Astrocyte (in vitro differentiated cells and primary cell): ENCODE results near the gene IL9. TPM values are rescaled to one million over a fixed set of nuclear protein-coding genes. Genes with fewer than 3 reads are reported as not detected.
A peak's percentile ranks its signal among the peaks of the same experiment; 100 is the strongest.

Source experiments
- DNase-seq: peaks from one replicate; pipeline ENCODE4 v3.0.0-alpha.2; 2010; ENCODE audit warnings: low read depth
- FAIRE-seq: peaks from 2 replicates; lab custom pipeline; 2011; peaks lifted over from hg19 to GRCh38; lab: Jason Lieb, UNC
- H2AFZ ChIP-seq: 2 replicates; pipeline ENCODE4 v1.6.0; 2012; ENCODE audit warnings: low read depth, low read length, inconsistent platforms
- H3K27ac ChIP-seq: 2 replicates; pipeline ENCODE4 v1.5.1; 2011; ENCODE audit warnings: low read depth, low read length, inconsistent platforms
- H3K27me3 ChIP-seq: 2 replicates; pipeline ENCODE4 v1.6.0; 2011; ENCODE audit warnings: low read length, inconsistent platforms; ENCODE audit not compliant: insufficient read depth
- H3K36me3 ChIP-seq: 2 replicates; pipeline ENCODE4 v1.5.1; 2011; ENCODE audit warnings: low read length, inconsistent platforms; ENCODE audit not compliant: insufficient read depth
- H3K4me1 ChIP-seq: 2 replicates; pipeline ENCODE4 v1.5.1; 2011; ENCODE audit warnings: low read length, inconsistent platforms; ENCODE audit not compliant: insufficient read depth
- H3K4me2 ChIP-seq: 2 replicates; pipeline ENCODE4 v1.6.0; 2012; ENCODE audit warnings: low read length, inconsistent platforms
- H3K4me3 ChIP-seq: 2 replicates; pipeline ENCODE4 v1.5.1; 2011; ENCODE audit warnings: low read depth, mild to moderate bottlenecking, low read length, inconsistent platforms; ENCODE audit not compliant: insufficient read depth
- H3K79me2 ChIP-seq: 2 replicates; pipeline ENCODE4 v1.6.0; 2012; ENCODE audit warnings: mild to moderate bottlenecking, low read length, inconsistent platforms; ENCODE audit not compliant: insufficient read depth
- H3K9ac ChIP-seq: 2 replicates; pipeline ENCODE4 v1.6.0; 2012; ENCODE audit warnings: mild to moderate bottlenecking, low read length, inconsistent platforms
- H3K9me3 ChIP-seq: 2 replicates; pipeline ENCODE4 v1.5.1; 2012; ENCODE audit warnings: low read depth, mild to moderate bottlenecking, low read length, inconsistent platforms; ENCODE audit not compliant: insufficient read depth
- H4K20me1 ChIP-seq: 2 replicates; pipeline ENCODE4 v1.6.0; 2012; ENCODE audit warnings: low read length, inconsistent platforms; ENCODE audit not compliant: insufficient read depth
- H3K27ac Mint-ChIP-seq: one replicate; pipeline ENCODE4 v1.8.0; 2021; ENCODE audit warnings: mild to moderate bottlenecking, mixed read lengths; ENCODE audit not compliant: unreplicated experiment
- H3K27me3 Mint-ChIP-seq: one replicate; pipeline ENCODE4 v1.8.0; 2021; ENCODE audit warnings: low read depth, mixed read lengths; ENCODE audit not compliant: unreplicated experiment
- H3K36me3 Mint-ChIP-seq: one replicate; pipeline ENCODE4 v1.8.0; 2021; ENCODE audit warnings: low read depth, mixed read lengths; ENCODE audit not compliant: unreplicated experiment
- H3K4me1 Mint-ChIP-seq: one replicate; pipeline ENCODE4 v1.8.0; 2021; ENCODE audit warnings: low read depth, mixed read lengths; ENCODE audit not compliant: unreplicated experiment
- H3K4me3 Mint-ChIP-seq: one replicate; pipeline ENCODE4 v1.8.0; 2021; ENCODE audit warnings: mild to moderate bottlenecking, moderate library complexity, mixed read lengths; ENCODE audit not compliant: unreplicated experiment
- H3K9me3 Mint-ChIP-seq: one replicate; pipeline ENCODE4 v1.8.0; 2021; ENCODE audit warnings: mild to moderate bottlenecking, mixed read lengths; ENCODE audit not compliant: unreplicated experiment
- CTCF ChIP-seq: IDR thresholded peaks from 2 replicates; pipeline ENCODE4 v1.5.1; 2011; ENCODE audit warnings: low read depth, mild to moderate bottlenecking, inconsistent platforms, low read length, moderate library complexity; ENCODE audit not compliant: insufficient read depth
- EZH2 ChIP-seq: IDR thresholded peaks from 2 replicates; pipeline ENCODE4 v1.6.1; 2012; ENCODE audit warnings: mild to moderate bottlenecking, low read length, inconsistent platforms; ENCODE audit not compliant: insufficient read depth
- total RNA-seq: library from RNA; stranded (reverse); gene quantifications from 2 replicates; pipeline ENCODE4 v1.2.1, GENCODE V29; 2021

IL9 gene
- total RNA-seq, 1 donor from 2014 or later = not detected

DNA sequence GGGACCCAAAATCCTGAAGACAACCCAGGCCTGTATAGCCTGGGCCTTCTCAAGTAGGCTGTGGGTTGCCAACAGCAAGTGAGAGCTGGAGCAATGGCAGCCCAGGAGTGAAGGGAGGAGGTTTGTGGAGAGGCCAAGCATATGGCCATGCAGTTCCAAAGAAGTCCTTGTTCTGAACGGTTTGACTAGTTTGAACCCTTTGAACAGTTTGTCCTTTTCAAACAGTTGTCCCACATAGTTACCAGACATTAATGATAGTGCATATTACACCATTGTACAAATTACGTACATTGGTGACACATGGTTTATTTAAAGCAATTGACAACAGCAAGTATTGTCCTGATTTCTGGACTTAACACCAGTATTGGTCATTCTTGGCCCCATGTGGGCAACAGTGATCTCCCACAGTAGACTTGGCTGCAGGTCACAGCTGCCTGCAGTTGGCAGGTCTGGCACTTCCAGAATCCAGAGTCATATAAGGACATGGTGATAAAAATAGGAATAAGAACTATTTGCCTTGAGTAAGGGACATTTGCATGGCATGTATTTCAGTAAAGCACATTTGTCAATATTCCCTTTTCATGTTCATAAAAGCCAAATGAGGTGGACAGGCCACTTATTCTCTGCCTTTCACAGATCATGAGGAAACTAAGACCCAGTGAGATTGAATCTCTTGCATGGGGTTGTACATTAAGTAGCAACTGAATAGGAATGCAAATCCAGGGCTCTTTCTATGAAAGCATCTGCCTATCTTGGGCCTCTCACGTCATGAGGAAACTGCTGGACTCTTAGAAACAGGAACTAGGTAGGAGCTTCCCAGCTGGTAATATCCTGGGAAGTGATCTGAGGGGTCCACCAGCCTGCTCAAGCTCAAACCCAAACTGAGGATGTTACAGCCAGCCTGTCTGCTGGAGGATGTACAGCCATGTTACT lies 30.9 kb downstream of the IL9 start:
- no peak for FAIRE-seq
- no peak overlapping the region for H3K4me3 ChIP-seq
- peaks cover 10% of the 10 kb centered on the region for H3K27me3 ChIP-seq
- H3K36me3 ChIP-seq = no peaks in the 10 kb centered on the region
- Mint-ChIP-seq H3K9me3 (peaks cover 3% of the 10 kb centered on the region), H3K4me3 (no peak overlapping the region), H3K4me1 (no peaks in the 10 kb centered on the region), H3K36me3 (no peaks in the 10 kb centered on the region), H3K27me3 (peaks cover 39% of the 10 kb centered on the region), H3K27ac (no peak overlapping the region)
- no peaks in the 10 kb centered on the region for H4K20me1 ChIP-seq
- H2AFZ ChIP-seq = no peak overlapping the region
- no peaks in the 10 kb centered on the region for H3K4me1 ChIP-seq
- H3K9ac ChIP-seq = no peak overlapping the region
- no peak overlapping the region for H3K4me2 ChIP-seq
- DNase-seq = no peak
- no peaks in the 10 kb centered on the region for H3K79me2 ChIP-seq
- no peak overlapping the region for H3K27ac ChIP-seq
- TF ChIP-seq EZH2 (no peak), CTCF (no peak)
- H3K9me3 ChIP-seq = no peaks in the 10 kb centered on the region

GRCh38 chr5:135862744-135863143 lies 32.9 kb downstream of the IL9 start:
- Histone ChIP-seq H3K4me3 (no peak overlapping the region), H3K27me3 (peaks cover 12% of the 10 kb centered on the region), H3K27ac (no peak overlapping the region), H3K9ac (no peak overlapping the region), H3K36me3 (no peaks in the 10 kb centered on the region), H2AFZ (no peak overlapping the region), H3K9me3 (no peaks in the 10 kb centered on the region), H3K4me2 (no peak overlapping the region), H3K79me2 (no peaks in the 10 kb centered on the region), H3K4me1 (no peaks in the 10 kb centered on the region), H4K20me1 (no peaks in the 10 kb centered on the region)
- Mint-ChIP-seq H3K27me3 (peaks cover 51% of the 10 kb centered on the region), H3K36me3 (no peaks in the 10 kb centered on the region), H3K9me3 (peaks cover 7% of the 10 kb centered on the region), H3K4me3 (no peak overlapping the region), H3K4me1 (no peaks in the 10 kb centered on the region), H3K27ac (peak overlapping the region; percentile 63)
- no peak for FAIRE-seq
- no peak for TF ChIP-seq CTCF
- no peak for TF ChIP-seq EZH2
- no peak for DNase-seq

GRCh38 chr5:135862086-135862485 lies 33.6 kb downstream of the IL9 start:
- no peak overlapping the region for H3K27ac ChIP-seq
- H3K36me3 ChIP-seq = no peaks in the 10 kb centered on the region
- no peak overlapping the region for H3K4me3 ChIP-seq
- H3K36me3 Mint-ChIP-seq = no peaks in the 10 kb centered on the region
- peaks cover 7% of the 10 kb centered on the region for H3K9me3 Mint-ChIP-seq
- H3K4me1 Mint-ChIP-seq = no peaks in the 10 kb centered on the region
- no peak overlapping the region for H2AFZ ChIP-seq
- no peak overlapping the region for H3K4me2 ChIP-seq
- no peak overlapping the region for H3K9ac ChIP-seq
- H3K4me1 ChIP-seq = no peaks in the 10 kb centered on the region
- TF ChIP-seq CTCF = no peak
- TF ChIP-seq EZH2 = no peak
- no peak overlapping the region for H3K4me3 Mint-ChIP-seq
- FAIRE-seq (no peak), DNase-seq (no peak)
- peaks cover 49% of the 10 kb centered on the region for H3K27me3 Mint-ChIP-seq
- H3K27me3 ChIP-seq = peaks cover 12% of the 10 kb centered on the region
- no peaks in the 10 kb centered on the region for H3K79me2 ChIP-seq
- no peak overlapping the region for H3K27ac Mint-ChIP-seq
- no peaks in the 10 kb centered on the region for H4K20me1 ChIP-seq
- H3K9me3 ChIP-seq = no peaks in the 10 kb centered on the region
